Measurements from ENCODE around the gene PHB1.

DNA sequence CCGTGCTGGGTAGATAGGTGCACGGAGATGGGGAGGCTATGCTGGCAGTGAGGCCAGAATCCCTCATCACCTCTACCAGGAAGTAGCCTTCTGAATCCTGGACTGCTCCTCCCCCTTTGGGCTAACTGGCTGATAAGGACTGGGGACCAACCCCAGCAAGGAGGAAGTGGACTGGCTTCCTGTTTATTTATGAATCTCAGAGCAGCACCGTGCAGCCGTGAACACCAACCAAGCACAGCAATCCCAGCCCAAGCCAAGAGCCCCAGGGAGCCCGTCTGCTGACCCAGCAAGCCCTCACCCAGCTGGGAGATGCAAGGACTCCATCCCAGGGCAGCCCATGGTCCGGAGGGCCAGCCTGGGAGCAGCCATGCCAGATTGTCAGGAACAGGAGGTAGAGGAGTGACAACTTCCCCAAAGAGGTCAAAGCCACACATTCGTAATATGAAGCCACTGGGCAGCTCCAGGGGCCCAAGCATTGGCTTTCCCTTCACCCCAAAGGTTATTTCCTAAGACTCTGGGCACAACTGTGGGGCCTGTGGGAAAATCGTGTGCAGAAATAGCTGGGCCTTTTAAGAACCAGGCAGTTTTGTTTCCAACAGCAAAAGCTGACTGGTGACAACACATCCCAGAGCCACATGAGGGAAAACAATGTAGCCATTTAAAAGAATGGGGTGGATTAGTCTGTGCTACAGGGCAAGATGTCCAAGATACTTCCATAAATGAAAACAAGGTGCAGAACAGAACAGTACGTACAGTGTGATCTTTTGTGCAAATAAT, 23.9 kb downstream of the PHB1 start:
- TF ChIP-seq POLR2A (IDR thresholded peaks at IDR 0.05; ENCODE audit: low read depth, low read length) (no peak), POLR2AphosphoS5 (IDR thresholded peaks at IDR 0.05; ENCODE audit: low read depth, low read length) (no peak), TAF1 (IDR thresholded peaks at IDR 0.05; ENCODE audit: low read depth, low read length) (0 out of 2 replicates have a peak, but pooled peaks have one; percentile 30), SPI1 (IDR thresholded peaks at IDR 0.05; ENCODE audit: low read depth, low read length) (peak; percentile 84), POU2F2 (IDR thresholded peaks at IDR 0.05; ENCODE audit: low read depth, low read length) (no peak), PAX5 (IDR thresholded peaks at IDR 0.05; ENCODE audit: insufficient read depth, low read length, severe bottlenecking) (no peak)
